Measurements from ENCODE around the gene TRHDE. TPM values are rescaled to one million over a fixed set of nuclear protein-coding genes. Genes with fewer than 3 reads are reported as not detected.
A peak's percentile ranks its signal among the peaks of the same experiment; 100 is the strongest.

The TRHDE gene
- total RNA-seq, 4 donors from 2014 or later = 0.49 to 5.8 (median 1.1) TPM

GRCh38 chr12:72271451-72272090 lies 599 bp upstream of the TRHDE start:
- DNase-seq (ENCODE audit: low spot score in 2 of 2) = peak in 1 of 2 donors; percentile 83
- H3K4me3 ChIP-seq (ENCODE audit: low read depth, poor library complexity, severe bottlenecking) = peak overlapping the region; percentile 22
- 0 to 1% methylated on average over 34 to 35 of the region's 35 CpGs for whole genome bisulfite sequencing, 2 donors
- intact Hi-C loops (cut with DNase I; ENCODE audit: low total_unique reads) = no loop called here
- no peak for TF ChIP-seq CTCF (IDR thresholded peaks at IDR 0.05)
- TF ChIP-seq POLR2A (IDR thresholded peaks at IDR 0.05) = no peak

- TF ChIP-seq POLR2A (IDR thresholded peaks at IDR 0.05) (no peak), CTCF (IDR thresholded peaks at IDR 0.05) (no peak)
- WGBS, 2 donors = 1% methylated on average over 39 to 64 of the region's 79 CpGs
- DNase-seq (ENCODE audit: low spot score in 2 of 2) = no peak
- intact Hi-C loops (cut with DNase I; ENCODE audit: low total_unique reads) = no loop called here
- peak overlapping the region; percentile 5 for H3K4me3 ChIP-seq (ENCODE audit: low read depth, poor library complexity, severe bottlenecking)
Measured at GRCh38 chr12:72272731-72273498, 745 bp downstream of the TRHDE start.

GRCh38 chr12:72273499-72273837 lies 1.3 kb downstream of the TRHDE start:
- 2% methylated on average over 24 of the region's 24 CpGs for WGBS, 2 donors
- no peak overlapping the region for H3K4me3 ChIP-seq (ENCODE audit: low read depth, poor library complexity, severe bottlenecking)
- TF ChIP-seq CTCF (IDR thresholded peaks at IDR 0.05) (no peak), POLR2A (IDR thresholded peaks at IDR 0.05) (no peak)
- intact Hi-C loops (cut with DNase I; ENCODE audit: low total_unique reads) = no loop called here
- DNase-seq (ENCODE audit: low spot score in 2 of 2) = no peak

- H3K4me3 ChIP-seq (ENCODE audit: low read depth, poor library complexity, severe bottlenecking) = no peak overlapping the region
- intact Hi-C loops (cut with DNase I; ENCODE audit: low total_unique reads) = no loop called here
- TF ChIP-seq CTCF (IDR thresholded peaks at IDR 0.05) (no peak), POLR2A (IDR thresholded peaks at IDR 0.05) (no peak)
- WGBS, 2 donors = 20 to 23% methylated on average over 17 of the region's 17 CpGs
- no peak for DNase-seq (ENCODE audit: low spot score in 2 of 2)
Measured at GRCh38 chr12:72273851-72274351, 1.7 kb downstream of the TRHDE start.

- no peak for TF ChIP-seq CTCF (IDR thresholded peaks at IDR 0.05)
- TF ChIP-seq POLR2A (IDR thresholded peaks at IDR 0.05) = no peak
- intact Hi-C loops (cut with DNase I; ENCODE audit: low total_unique reads) = no loop called here
- no peak for DNase-seq (ENCODE audit: low spot score in 2 of 2)
- 75 to 96% methylated on average over 1 of the region's 1 CpG for WGBS, 2 donors
- no peak overlapping the region for H3K4me3 ChIP-seq (ENCODE audit: low read depth, poor library complexity, severe bottlenecking)
Measured at GRCh38 chr12:72274931-72275330, 2.8 kb downstream of the TRHDE start.

Measured in lower leg skin (tissue), 4 donors.